Naive thymus-derived CD4-positive, alpha-beta T cell (primary cell): ENCODE measurements around the gene RAPGEF5. TPM values are rescaled to one million over a fixed set of nuclear protein-coding genes. Genes with fewer than 3 reads are reported as not detected.

Source experiments
- ATAC-seq: fragments of 150-1000 bp; cut with Tn5 transposase; 2 replicates; pipeline ENCODE4 v1.10.0; 2021; ENCODE audit warnings: mild to moderate bottlenecking, moderate library complexity
- CTCF ChIA-PET: fragments of 350-600 bp; sonication (Branson Sonifier 250); formaldehyde crosslinking; loops from one replicate; lab custom pipeline; 2021; ENCODE audit warnings: antibody characterized with exemption; lab: Charles Lee
- POLR2A ChIA-PET: fragments of 350-600 bp; sonication (Branson Sonifier 250); formaldehyde crosslinking; loops from one replicate; lab custom pipeline; 2021; ENCODE audit warnings: antibody characterized with exemption, inconsistent platforms; lab: Charles Lee
- DNase-seq, 9 donors: peaks; one replicate each; pipeline versions ENCODE4 v3.0.0 to v3.0.0-alpha.2; 2020 to 2022; ENCODE audit warnings: mixed read lengths in 1 of 9
- H3K27ac ChIP-seq: one replicate; pipeline ENCODE4 v1.7.0; 2013; ENCODE audit warnings: mild to moderate bottlenecking, low read depth, low read length, moderate library complexity
- H3K27me3 ChIP-seq, 2 donors: one replicate each; pipeline ENCODE4 v1.7.0; 2013; ENCODE audit warnings: low read length in 2 of 2, mild to moderate bottlenecking in 2 of 2, moderate library complexity in 2 of 2; ENCODE audit not compliant: control insufficient read depth in 2 of 2, insufficient read depth in 2 of 2
- H3K36me3 ChIP-seq, 3 experiments: 1 replicate in 2 of 3; 2 replicates in 1 of 3; pipeline ENCODE4 v1.7.0; 2013; ENCODE audit warnings: low read length in 3 of 3, mild to moderate bottlenecking in 3 of 3, moderate library complexity in 1 of 3; ENCODE audit not compliant: insufficient read depth in 3 of 3, control insufficient read depth in 2 of 3
- H3K4me1 ChIP-seq, 2 donors: one replicate each; pipeline ENCODE4 v1.7.0; 2013; ENCODE audit warnings: low read length in 2 of 2, mild to moderate bottlenecking in 2 of 2, moderate library complexity in 1 of 2; ENCODE audit not compliant: control insufficient read depth in 2 of 2, insufficient read depth in 2 of 2
- H3K4me3 ChIP-seq: 2 replicates; pipeline ENCODE4 v1.7.0; 2013; ENCODE audit warnings: mild to moderate bottlenecking, low read length
- H3K9me3 ChIP-seq, 3 experiments: 1 replicate in 2 of 3; 2 replicates in 1 of 3; pipeline ENCODE4 v1.7.0; 2013; ENCODE audit warnings: low read length in 3 of 3; ENCODE audit not compliant: control insufficient read depth in 2 of 3
- H3K27ac Mint-ChIP-seq, 9 donors: one replicate each; pipeline ENCODE4 v1.8.0; 2020 to 2022; ENCODE audit warnings: mixed read lengths in 9 of 9, mild to moderate bottlenecking in 8 of 9, moderate library complexity in 5 of 9, inconsistent platforms in 2 of 9
- H3K27me3 Mint-ChIP-seq, 5 donors: one replicate each; pipeline ENCODE4 v1.8.0; 2021 to 2022; ENCODE audit warnings: mixed read lengths in 5 of 5, mild to moderate bottlenecking in 1 of 5
- H3K36me3 Mint-ChIP-seq, 5 donors: one replicate each; pipeline ENCODE4 v1.8.0; 2020 to 2022; ENCODE audit warnings: mixed read lengths in 5 of 5, mild to moderate bottlenecking in 3 of 5, inconsistent platforms in 1 of 5
- H3K4me1 Mint-ChIP-seq, 7 donors: one replicate each; pipeline ENCODE4 v1.8.0; 2020 to 2022; ENCODE audit warnings: mixed read lengths in 7 of 7, mild to moderate bottlenecking in 3 of 7, inconsistent platforms in 1 of 7
- H3K4me3 Mint-ChIP-seq, 10 donors: one replicate each; pipeline ENCODE4 v1.8.0; 2020 to 2022; ENCODE audit warnings: mild to moderate bottlenecking in 10 of 10, mixed read lengths in 10 of 10, moderate library complexity in 6 of 10, inconsistent platforms in 2 of 10
- H3K9me3 Mint-ChIP-seq, 11 donors: one replicate each; pipeline ENCODE4 v1.8.0; 2020 to 2022; ENCODE audit warnings: mixed read lengths in 11 of 11, mild to moderate bottlenecking in 4 of 11, inconsistent platforms in 1 of 11, moderate library complexity in 1 of 11
- intact Hi-C, 2 donors: fragments of 100-400 bp; cut with micrococcal nuclease; formaldehyde crosslinking; loops; one replicate each; pipeline ENCODE4 v1.15.1; 2023
- polyA plus RNA-seq, 2 donors: library from polyadenylated mRNA; unstranded; fragments of 300-500 nt; fragmentation: Illumina TruSeq; gene quantifications; one replicate each; pipeline ENCODE4 v1.2.3, GENCODE V29; 2021
- total RNA-seq, 6 experiments: library from RNA in 5 of 6; stranded (reverse) in 5 of 6; gene quantifications; 1 replicate in 5 of 6; 2 replicates in 1 of 6; pipeline ENCODE4 v1.2.3 and lab custom pipeline; 2021 to 2026

Gene RAPGEF5
- total and polyA plus RNA-seq, 7 experiments from 2014 or later, result 0.17 to 0.93 TPM; not detected in 5

DNA sequence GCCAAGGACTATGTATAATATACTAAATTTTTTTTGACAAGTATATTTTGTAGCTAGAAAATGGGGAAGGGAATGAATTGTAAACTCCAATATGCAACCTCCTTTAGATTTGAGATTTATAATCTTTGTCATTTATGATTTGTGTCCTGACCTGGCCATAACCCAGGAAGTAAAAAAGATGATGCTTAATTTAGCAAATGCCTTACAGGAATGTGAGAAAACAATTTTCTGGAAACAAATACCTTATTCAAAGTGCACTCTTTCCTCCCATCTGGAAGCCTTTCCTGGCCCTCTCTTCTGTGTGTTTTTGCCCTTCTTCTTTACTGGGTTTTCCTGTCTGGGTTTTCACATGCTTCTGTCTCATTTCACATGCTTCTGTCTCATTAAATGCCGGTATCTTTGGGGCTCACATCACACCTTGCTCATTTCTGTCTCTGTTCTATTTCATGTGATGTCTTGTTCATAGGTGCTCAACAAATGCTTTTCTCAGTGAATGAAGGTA lies 149.2 kb downstream of the RAPGEF5 start:
- Mint-ChIP-seq H3K9me3 (no peaks in the 10 kb centered on the region), H3K27me3 (peaks cover 6 to 36% (median 16%) of the 10 kb centered on the region in 5 donors), H3K27ac (no peak overlapping the region), H3K4me1 (no peaks in the 10 kb centered on the region), H3K4me3 (no peak overlapping the region), H3K36me3 (no peaks in the 10 kb centered on the region)
- no peaks in the 10 kb centered on the region for H3K36me3 ChIP-seq
- H3K4me1 ChIP-seq, result no peaks in the 10 kb centered on the region
- H3K27me3 ChIP-seq, result no peaks in the 10 kb centered on the region
- no peak for DNase-seq
- intact Hi-C loops, result no loop called here
- ChIA-PET CTCF (no interaction called here), POLR2A (no interaction called here)
- H3K27ac ChIP-seq, result no peak overlapping the region
- no peak overlapping the region for H3K4me3 ChIP-seq
- ATAC-seq, result no peak
- H3K9me3 ChIP-seq, result no peaks in the 10 kb centered on the region

- Mint-ChIP-seq H3K4me1 (no peaks in the 10 kb centered on the region), H3K27me3 (peaks cover 0 to 25% (median 9%) of the 10 kb centered on the region in 5 donors), H3K9me3 (no peaks in the 10 kb centered on the region), H3K36me3 (no peaks in the 10 kb centered on the region), H3K4me3 (no peak overlapping the region), H3K27ac (no peak overlapping the region)
- Histone ChIP-seq H3K4me1 (no peaks in the 10 kb centered on the region), H3K9me3 (no peaks in the 10 kb centered on the region), H3K4me3 (no peak overlapping the region), H3K36me3 (no peaks in the 10 kb centered on the region), H3K27me3 (no peaks in the 10 kb centered on the region), H3K27ac (no peak overlapping the region)
- CTCF ChIA-PET, result no interaction called here
- ATAC-seq (no peak), DNase-seq (no peak)
- intact Hi-C loops, result no loop called here
- POLR2A ChIA-PET, result no interaction called here
Observed at GRCh38 chr7:22205631-22206030, 151.3 kb downstream of the RAPGEF5 start.

DNA sequence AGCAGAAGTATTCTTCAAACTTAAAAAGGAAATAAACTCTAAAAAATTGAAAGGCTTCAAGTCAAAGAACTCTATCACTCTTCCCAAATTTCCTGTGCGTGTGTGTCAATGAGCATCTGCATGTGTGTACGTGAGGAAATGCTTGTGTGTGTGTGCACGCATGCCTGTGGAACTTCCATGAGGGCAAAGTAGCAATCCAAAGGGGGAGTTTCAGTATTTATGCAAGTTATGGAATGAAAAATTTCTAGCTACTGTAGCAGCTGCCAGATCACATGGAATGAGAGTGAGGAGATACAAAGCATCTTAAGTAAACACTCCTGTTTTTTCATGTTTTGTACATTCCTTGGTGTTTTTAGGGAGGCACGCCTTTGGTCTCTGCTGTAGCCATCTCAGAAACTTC lies 152.6 kb downstream of the RAPGEF5 start:
- no peak overlapping the region for H3K4me3 Mint-ChIP-seq
- Histone ChIP-seq H3K9me3 (no peaks in the 10 kb centered on the region), H3K36me3 (no peaks in the 10 kb centered on the region), H3K27ac (no peak overlapping the region), H3K4me1 (no peaks in the 10 kb centered on the region), H3K27me3 (no peaks in the 10 kb centered on the region), H3K4me3 (no peak overlapping the region)
- CTCF ChIA-PET, result no interaction called here
- no peaks in the 10 kb centered on the region for H3K4me1 Mint-ChIP-seq
- no peaks in the 10 kb centered on the region for H3K9me3 Mint-ChIP-seq
- POLR2A ChIA-PET, result no interaction called here
- intact Hi-C loops, result no loop called here
- H3K27me3 Mint-ChIP-seq, result peaks cover 0 to 16% (median 4%) of the 10 kb centered on the region in 5 donors
- no peak for ATAC-seq
- DNase-seq, result no peak
- no peaks in the 10 kb centered on the region for H3K36me3 Mint-ChIP-seq
- H3K27ac Mint-ChIP-seq, result no peak overlapping the region

- no peaks in the 10 kb centered on the region for H3K36me3 Mint-ChIP-seq
- Histone ChIP-seq H3K27me3 (no peaks in the 10 kb centered on the region), H3K4me1 (no peaks in the 10 kb centered on the region), H3K9me3 (no peaks in the 10 kb centered on the region), H3K4me3 (no peak overlapping the region), H3K27ac (no peak overlapping the region), H3K36me3 (no peaks in the 10 kb centered on the region)
- H3K4me3 Mint-ChIP-seq, result no peak overlapping the region
- intact Hi-C loops, result no loop called here
- peaks cover 0 to 19% (median 4%) of the 10 kb centered on the region in 5 donors for H3K27me3 Mint-ChIP-seq
- no peaks in the 10 kb centered on the region for H3K4me1 Mint-ChIP-seq
- POLR2A ChIA-PET, result interaction anchor here (0.5 kb wide), 1 partner anchor 118 kb away, joined by 3 read pairs; no protein-coding TSS in a partner anchor
- H3K9me3 Mint-ChIP-seq, result peaks cover 0 to 2% (median 0%) of the 10 kb centered on the region in 11 donors
- ATAC-seq (no peak), DNase-seq (no peak)
- CTCF ChIA-PET, result no interaction called here
- no peak overlapping the region for H3K27ac Mint-ChIP-seq
Observed at GRCh38 chr7:22202141-22202540, 154.8 kb downstream of the RAPGEF5 start.

- CTCF ChIA-PET, result no interaction called here
Observed at GRCh38 chr7:22201186-22201880, 155.6 kb downstream of the RAPGEF5 start.

DNA sequence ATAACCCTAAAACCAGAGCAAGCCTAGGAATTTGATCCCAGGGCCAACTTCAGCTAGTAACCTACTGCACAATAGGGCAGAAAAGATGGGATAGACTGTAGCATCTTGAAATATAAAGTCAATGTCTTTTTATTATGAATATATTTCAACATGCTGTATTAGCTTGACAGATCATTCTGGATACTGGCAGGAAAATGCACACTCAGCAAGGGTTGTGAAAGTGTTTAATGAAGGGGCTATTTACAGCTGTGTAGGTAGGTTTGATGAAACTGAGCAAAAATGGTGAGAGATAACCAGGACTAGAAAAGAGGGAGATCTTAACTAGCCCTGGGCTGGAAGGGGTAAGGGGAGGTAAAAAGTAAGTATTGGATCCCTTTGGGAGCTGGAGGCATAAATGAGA lies 156.2 kb downstream of the RAPGEF5 start:
- H3K4me3 Mint-ChIP-seq, result no peak overlapping the region
- no peaks in the 10 kb centered on the region for H3K9me3 ChIP-seq
- H3K36me3 ChIP-seq, result no peaks in the 10 kb centered on the region
- CTCF ChIA-PET, result no interaction called here
- POLR2A ChIA-PET, result no interaction called here
- ATAC-seq (no peak), DNase-seq (no peak)
- H3K27ac ChIP-seq, result no peak overlapping the region
- H3K9me3 Mint-ChIP-seq, result peaks cover 0 to 2% (median 0%) of the 10 kb centered on the region in 11 donors
- H3K4me1 Mint-ChIP-seq, result no peaks in the 10 kb centered on the region
- no peak overlapping the region for H3K4me3 ChIP-seq
- H3K27ac Mint-ChIP-seq, result no peak overlapping the region
- H3K36me3 Mint-ChIP-seq, result no peaks in the 10 kb centered on the region
- peaks cover 0 to 19% (median 4%) of the 10 kb centered on the region in 5 donors for H3K27me3 Mint-ChIP-seq
- H3K27me3 ChIP-seq, result no peaks in the 10 kb centered on the region
- intact Hi-C loops, result no loop called here
- H3K4me1 ChIP-seq, result no peaks in the 10 kb centered on the region

More at GRCh38 chr7:22201186-22201880, 155.6 kb downstream of the RAPGEF5 start:
- Histone ChIP-seq H3K9me3 (no peaks in the 10 kb centered on the region), H3K4me1 (no peaks in the 10 kb centered on the region), H3K36me3 (no peaks in the 10 kb centered on the region), H3K27me3 (no peaks in the 10 kb centered on the region), H3K27ac (no peak overlapping the region), H3K4me3 (no peak overlapping the region)
- POLR2A ChIA-PET, result interaction anchor here (0.5 kb wide), 1 partner anchor 117 kb away, joined by 3 read pairs; no protein-coding TSS in a partner anchor
- Mint-ChIP-seq H3K9me3 (peaks cover 0 to 2% (median 0%) of the 10 kb centered on the region in 11 donors), H3K4me1 (no peaks in the 10 kb centered on the region), H3K27me3 (peaks cover 0 to 19% (median 4%) of the 10 kb centered on the region in 5 donors), H3K27ac (no peak overlapping the region), H3K36me3 (no peaks in the 10 kb centered on the region), H3K4me3 (no peak overlapping the region)
- DNase-seq (no peak), ATAC-seq (no peak)
- intact Hi-C loops, result no loop called here

DNA sequence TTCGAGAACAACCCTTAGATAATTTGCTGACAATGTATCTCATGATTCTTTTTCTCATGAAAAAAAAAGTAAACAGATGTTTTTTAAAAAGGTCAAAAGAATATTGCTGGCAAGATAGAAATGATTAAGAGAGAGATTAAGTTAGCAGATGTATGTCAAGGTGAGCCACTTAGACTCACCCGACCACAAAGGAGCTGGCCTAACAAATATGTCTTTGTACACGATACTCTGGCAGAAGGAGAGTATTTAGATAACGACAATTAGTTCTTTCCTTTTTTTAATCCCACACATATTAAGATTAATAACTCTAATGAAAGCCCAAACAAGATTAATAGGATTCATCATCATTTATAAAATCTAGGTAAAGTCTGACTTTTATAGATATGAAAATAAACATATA lies 156.7 kb downstream of the RAPGEF5 start:
- Mint-ChIP-seq H3K4me3 (no peak overlapping the region), H3K27ac (no peak overlapping the region), H3K27me3 (peaks cover 0 to 19% (median 4%) of the 10 kb centered on the region in 5 donors), H3K9me3 (peaks cover 0 to 2% (median 0%) of the 10 kb centered on the region in 11 donors), H3K36me3 (no peaks in the 10 kb centered on the region), H3K4me1 (no peaks in the 10 kb centered on the region)
- H3K27me3 ChIP-seq, result no peaks in the 10 kb centered on the region
- H3K4me3 ChIP-seq, result no peak overlapping the region
- ChIA-PET POLR2A (no interaction called here), CTCF (no interaction called here)
- H3K4me1 ChIP-seq, result no peaks in the 10 kb centered on the region
- no peaks in the 10 kb centered on the region for H3K36me3 ChIP-seq
- ATAC-seq (no peak), DNase-seq (no peak)
- no peak overlapping the region for H3K27ac ChIP-seq
- intact Hi-C loops, result no loop called here
- H3K9me3 ChIP-seq, result no peaks in the 10 kb centered on the region
